ENCODE results near the gene ADGRV1. TPM values are rescaled to one million over a fixed set of nuclear protein-coding genes. Genes with fewer than 3 reads are reported as not detected.

The ADGRV1 gene
- total and polyA plus RNA-seq, 9 of the 15 experiments (the other 6 are each of a cell fraction or from before 2014, with no cell fraction given): 21.7 to 156 (median 58.2) TPM

- TF ChIP-seq SFPQ (IDR thresholded peaks at IDR 0.05; ENCODE audit: low read depth, low read length): no peak
- TF ChIP-seq FOXA3 (CRISPR knock-in tag; conservative IDR thresholded peaks at IDR 0.05 in 1 of 2, IDR thresholded peaks at IDR 0.05 in 1 of 2): peak in 1 of 2 experiments; percentile 62; a peak in 2 of 4 replicates
- no peak for TF ChIP-seq SNRNP70 (optimal IDR thresholded peaks at IDR 0.05; ENCODE audit: low read depth, low read length)
- TF ChIP-seq TCF7 (IDR thresholded peaks at IDR 0.05; ENCODE audit: borderline replicate concordance): no peak
- no peak for TF ChIP-seq CEBPG (CRISPR knock-in tag; IDR thresholded peaks at IDR 0.05)
- TF ChIP-seq CEBPG (tag; conservative IDR thresholded peaks at IDR 0.05 in 1 of 2, IDR thresholded peaks at IDR 0.05 in 1 of 2): 0 out of 4 replicates have a peak, but pooled peaks of 1 of the 2 experiments have one; percentile 30
- TF ChIP-seq ELK1 (CRISPR knock-in tag; IDR thresholded peaks at IDR 0.05): no peak
- no peak for TF ChIP-seq ESRRA (IDR thresholded peaks at IDR 0.05; ENCODE audit: borderline replicate concordance, low read depth)
- peak; percentile 48; the same call in 1 of the 2 replicates for TF ChIP-seq TCF3 (CRISPR knock-in tag; IDR thresholded peaks at IDR 0.05)
- no peak for TF ChIP-seq C11orf30 (IDR thresholded peaks at IDR 0.05; ENCODE audit: low read depth)
- no peak for TF ChIP-seq L3MBTL2 (IDR thresholded peaks at IDR 0.05)
- no peak for TF ChIP-seq RUNX1 (IDR thresholded peaks at IDR 0.05; ENCODE audit: low read depth)
- TF ChIP-seq MCM3 (IDR thresholded peaks at IDR 0.05): no peak
- TF ChIP-seq CCAR2 (IDR thresholded peaks at IDR 0.05; ENCODE audit: low read depth, low read length): no peak
- TF ChIP-seq MLX (CRISPR knock-in tag; conservative IDR thresholded peaks at IDR 0.05): no peak
- no peak for TF ChIP-seq ZNF695 (CRISPR knock-in tag; IDR thresholded peaks at IDR 0.05)
- TF ChIP-seq HBP1 (CRISPR knock-in tag; IDR thresholded peaks at IDR 0.05): no peak
- no peak for TF ChIP-seq SIRT6 (IDR thresholded peaks at IDR 0.05; ENCODE audit: low read depth, low read length)
- TF ChIP-seq ATF4 (CRISPR knock-in tag; IDR thresholded peaks at IDR 0.05): 0 out of 2 replicates have a peak, but pooled peaks have one; percentile 11
- TF ChIP-seq GABPB1 (CRISPR knock-in tag; IDR thresholded peaks at IDR 0.05): no peak
- TF ChIP-seq MTA2 (IDR thresholded peaks at IDR 0.05; ENCODE audit: low read depth): peak; percentile 17; the same call in 1 of the 2 replicates
- no peak for TF ChIP-seq HLTF (IDR thresholded peaks at IDR 0.05)
- TF ChIP-seq PHB2 (IDR thresholded peaks at IDR 0.05; ENCODE audit: low read depth): no peak
Observed at GRCh38 chr5:90866915-90867731, 308.5 kb downstream of the ADGRV1 start (continued).

Data from K562 (cell line).